Activated CD8-positive, alpha-beta T cell treated with anti-CD3 and anti-CD28 coated beads for 36 hours (primary cell): ENCODE measurements around the gene GON7. TPM values are rescaled to one million over a fixed set of nuclear protein-coding genes. Genes with fewer than 3 reads are reported as not detected.

Experiments used
- ATAC-seq: fragments of 200-7000 bp; cut with Tn5 transposase; one replicate; pipeline ENCODE4 v1.10.0; 2021; ENCODE audit warnings: mild to moderate bottlenecking, moderate library complexity
- CTCF ChIA-PET: fragments of 350-600 bp; sonication (Branson Sonifier 250); formaldehyde crosslinking; loops from one replicate; lab custom pipeline; 2021; ENCODE audit warnings: antibody characterized with exemption; lab: Charles Lee
- POLR2A ChIA-PET: fragments of 350-600 bp; sonication (Branson Sonifier 250); formaldehyde crosslinking; loops from one replicate; lab custom pipeline; 2021; ENCODE audit warnings: antibody characterized with exemption; lab: Charles Lee
- DNase-seq: peaks from one replicate; pipeline ENCODE4 v3.0.0-alpha.2; 2020
- H3K27ac Mint-ChIP-seq: one replicate; pipeline ENCODE4 v1.8.0; 2021; ENCODE audit warnings: mild to moderate bottlenecking, mixed read lengths
- H3K27me3 Mint-ChIP-seq: one replicate; pipeline ENCODE4 v1.8.0; 2021; ENCODE audit warnings: mixed read lengths
- H3K36me3 Mint-ChIP-seq: one replicate; pipeline ENCODE4 v1.8.0; 2021; ENCODE audit warnings: low read depth, mixed read lengths
- H3K4me1 Mint-ChIP-seq: one replicate; pipeline ENCODE4 v1.8.0; 2021; ENCODE audit warnings: low read depth, mixed read lengths
- H3K4me3 Mint-ChIP-seq: one replicate; pipeline ENCODE4 v1.8.0; 2021; ENCODE audit warnings: mild to moderate bottlenecking, moderate library complexity, mixed read lengths
- H3K9me3 Mint-ChIP-seq: one replicate; pipeline ENCODE4 v1.8.0; 2021; ENCODE audit warnings: mixed read lengths
- intact Hi-C: fragments of 100-400 bp; cut with micrococcal nuclease; formaldehyde crosslinking; loops from one replicate; pipeline ENCODE4 v1.10.0; 2022
- total RNA-seq, 2 experiments: library from RNA; stranded (reverse); gene quantifications; one replicate each; pipeline ENCODE4 v1.2.3, GENCODE V29; 2021
- TF ChIP-seq, protein P1 (sequence below): fragments of 200-600 bp; IDR thresholded peaks from one replicate; pipeline ENCODE4 v1.8.0; 2022; ENCODE audit warnings: antibody characterized with exemption, mild to moderate bottlenecking

Gene GON7
- total RNA-seq, 2 experiments from 2014 or later: 15.6 to 16.8 TPM

DNA sequence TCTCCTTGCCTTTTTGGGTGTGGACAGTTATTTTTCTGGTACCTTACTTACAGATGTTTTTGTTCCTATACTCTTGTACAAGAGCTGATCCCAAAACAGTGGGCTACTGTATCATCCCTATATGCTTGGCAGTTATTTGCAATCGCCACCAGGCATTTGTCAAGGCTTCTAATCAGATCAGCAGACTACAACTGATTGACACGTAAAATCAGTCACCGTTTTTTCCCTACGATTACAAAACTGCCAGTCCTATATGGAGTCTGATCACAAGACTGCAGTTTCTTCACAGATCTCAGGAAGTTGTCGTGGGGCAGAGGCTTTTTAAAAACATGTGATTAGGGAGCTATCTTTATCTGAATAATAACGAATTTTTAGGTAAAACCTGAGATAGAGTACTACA, 20.4 kb downstream of the GON7 start:
- CTCF ChIA-PET: interaction anchor here (0.5 to 1.6 kb wide), 3 partner anchors 8 to 19 kb away, joined by 3 to 4 read pairs (median 4); no protein-coding TSS in a partner anchor
- Mint-ChIP-seq H3K27me3 (no peaks in the 10 kb centered on the region), H3K4me3 (peak overlapping the region; percentile 64), H3K9me3 (no peaks in the 10 kb centered on the region), H3K4me1 (peaks cover 43% of the 10 kb centered on the region), H3K27ac (peak overlapping the region; percentile 65), H3K36me3 (peaks cover 35% of the 10 kb centered on the region)
- no peak for DNase-seq
- TF ChIP-seq, protein P1, sequence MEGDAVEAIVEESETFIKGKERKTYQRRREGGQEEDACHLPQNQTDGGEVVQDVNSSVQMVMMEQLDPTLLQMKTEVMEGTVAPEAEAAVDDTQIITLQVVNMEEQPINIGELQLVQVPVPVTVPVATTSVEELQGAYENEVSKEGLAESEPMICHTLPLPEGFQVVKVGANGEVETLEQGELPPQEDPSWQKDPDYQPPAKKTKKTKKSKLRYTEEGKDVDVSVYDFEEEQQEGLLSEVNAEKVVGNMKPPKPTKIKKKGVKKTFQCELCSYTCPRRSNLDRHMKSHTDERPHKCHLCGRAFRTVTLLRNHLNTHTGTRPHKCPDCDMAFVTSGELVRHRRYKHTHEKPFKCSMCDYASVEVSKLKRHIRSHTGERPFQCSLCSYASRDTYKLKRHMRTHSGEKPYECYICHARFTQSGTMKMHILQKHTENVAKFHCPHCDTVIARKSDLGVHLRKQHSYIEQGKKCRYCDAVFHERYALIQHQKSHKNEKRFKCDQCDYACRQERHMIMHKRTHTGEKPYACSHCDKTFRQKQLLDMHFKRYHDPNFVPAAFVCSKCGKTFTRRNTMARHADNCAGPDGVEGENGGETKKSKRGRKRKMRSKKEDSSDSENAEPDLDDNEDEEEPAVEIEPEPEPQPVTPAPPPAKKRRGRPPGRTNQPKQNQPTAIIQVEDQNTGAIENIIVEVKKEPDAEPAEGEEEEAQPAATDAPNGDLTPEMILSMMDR: no peak
- POLR2A ChIA-PET: interaction anchor here (1.2 kb wide), 1 partner anchor 11 kb away, joined by 4 read pairs; no protein-coding TSS in a partner anchor
- no peak for ATAC-seq
- intact Hi-C loops: no loop called here

DNA sequence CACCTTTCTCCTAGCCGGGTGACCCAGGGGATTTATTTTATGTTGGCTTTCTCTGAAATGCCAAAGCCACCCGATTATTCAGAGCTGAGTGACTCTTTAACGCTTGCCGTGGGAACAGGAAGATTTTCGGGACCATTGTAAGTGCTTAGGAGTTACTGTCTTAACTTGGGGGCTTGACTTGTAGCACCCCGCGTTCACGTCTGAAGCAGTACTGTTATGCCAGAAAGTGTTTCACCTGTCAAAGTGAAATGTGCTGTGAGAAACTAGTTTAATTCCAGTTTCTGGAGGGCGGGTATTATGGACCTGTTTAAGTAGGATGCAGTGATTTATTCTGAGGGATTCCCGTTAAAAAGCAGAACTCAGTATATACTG, 21.5 kb downstream of the GON7 start:
- peak overlapping the region; percentile 96 for H3K4me3 Mint-ChIP-seq
- intact Hi-C loops: no loop called here
- ATAC-seq (no peak), DNase-seq (no peak)
- peaks cover 35% of the 10 kb centered on the region for H3K36me3 Mint-ChIP-seq
- peaks cover 43% of the 10 kb centered on the region for H3K4me1 Mint-ChIP-seq
- POLR2A ChIA-PET: interaction anchor here (1.0 to 5.6 kb wide), 3 partner anchors 8 to 21 kb away, joined by 3 to 50 read pairs (median 6); partner anchors contain the start of genes GON7 and UBR7
- TF ChIP-seq, protein P1: no peak
- H3K9me3 Mint-ChIP-seq: no peaks in the 10 kb centered on the region
- peak overlapping the region; percentile 84 for H3K27ac Mint-ChIP-seq
- no peaks in the 10 kb centered on the region for H3K27me3 Mint-ChIP-seq
- CTCF ChIA-PET: interaction anchor here (0.8 to 3.0 kb wide), 6 partner anchors 8 to 72 kb away, joined by 3 to 26 read pairs (median 6); partner anchors contain the start of genes GON7 and UBR7

GRCh38 chr14:93184391-93185348, 22.2 kb downstream of the GON7 start, which contains the start of the genes LYSET and MOAP1:
LYSET (plus strand) TSS chr14:93185317; CDS start chr14:93185406, 89 bp downstream.
MOAP1 (minus strand) TSS chr14:93184897; CDS start chr14:93184242, 655 bp downstream.
- Mint-ChIP-seq H3K27ac (peak within 1 kb of the TSS; percentile 91), H3K9me3 (no peaks in the 10 kb centered on the region), H3K4me1 (peaks cover 43% of the 10 kb centered on the region), H3K4me3 (peak within 1 kb of the TSS; percentile 97), H3K27me3 (no peaks in the 10 kb centered on the region), H3K36me3 (peaks cover 35% of the 10 kb centered on the region)
- ChIA-PET CTCF (interaction anchor here (0.8 to 3.0 kb wide), 8 partner anchors 8 to 146 kb away, joined by 3 to 26 read pairs (median 6); partner anchors contain the start of genes GON7 and UBR7), POLR2A (interaction anchor here (0.8 to 5.6 kb wide), 6 partner anchors 9 to 177 kb away, joined by 3 to 50 read pairs (median 3); partner anchors contain the start of genes GON7 and UBR7)
- peak; percentile 89 for ATAC-seq
- intact Hi-C loops: no loop called here
- TF ChIP-seq, protein P1: peak; percentile 11
- peak; percentile 92 for DNase-seq

GRCh38 chr14:93183596-93184317, 23.1 kb downstream of the GON7 start:
- TF ChIP-seq, protein P1: no peak
- Mint-ChIP-seq H3K27ac (peak overlapping the region; percentile 91), H3K4me3 (peak overlapping the region; percentile 97), H3K27me3 (no peaks in the 10 kb centered on the region), H3K36me3 (peaks cover 32% of the 10 kb centered on the region), H3K9me3 (no peaks in the 10 kb centered on the region), H3K4me1 (peaks cover 39% of the 10 kb centered on the region)
- intact Hi-C loops: no loop called here
- ATAC-seq (no peak), DNase-seq (no peak)
- POLR2A ChIA-PET: interaction anchor here (1.0 to 5.6 kb wide), 4 partner anchors 9 to 148 kb away, joined by 3 to 50 read pairs (median 4); partner anchors contain the start of genes GON7 and UBR7
- CTCF ChIA-PET: interaction anchor here (0.8 to 3.0 kb wide), 6 partner anchors 8 to 147 kb away, joined by 3 to 26 read pairs (median 6); partner anchors contain the start of genes GON7 and UBR7
